Gastroesophageal sphincter (tissue), 4 donors: ENCODE results near the gene APRT. TPM values are rescaled to one million over a fixed set of nuclear protein-coding genes. Genes with fewer than 3 reads are reported as not detected.

Experiments
- ATAC-seq: fragments of 150-250 bp; one replicate; pipeline ENCODE4 v1.9.1; 2016; ENCODE audit warnings: mild to moderate bottlenecking, moderate library complexity
- H3K27ac ChIP-seq, 4 donors: fragments of 200-600 bp; sonication (generic) in 3 of 4; 1 replicate in 3 of 4; 2 replicates in 1 of 4; pipeline ENCODE4 v1.5.1; 2016 to 2019
- H3K27me3 ChIP-seq: fragments of 200-600 bp; sonication (generic); one replicate; pipeline ENCODE4 v1.5.1; 2019
- H3K36me3 ChIP-seq, 2 donors: fragments of 200-600 bp; sonication (generic); one replicate each; pipeline ENCODE4 v1.5.1; 2019; ENCODE audit warnings: control low read depth in 1 of 2
- H3K4me1 ChIP-seq, 3 donors: fragments of 200-600 bp; sonication (generic); 1 replicate in 2 of 3; 2 replicates in 1 of 3; pipeline ENCODE4 v1.5.1; 2016 to 2019; ENCODE audit warnings: control low read depth in 2 of 3
- H3K4me3 ChIP-seq, 2 donors: fragments of 200-600 bp; sonication (generic); one replicate each; pipeline ENCODE4 v1.5.1; 2019; ENCODE audit warnings: mild to moderate bottlenecking in 1 of 2, moderate library complexity in 1 of 2
- H3K9me3 ChIP-seq, 3 donors: fragments of 200-600 bp; sonication (generic); one replicate each; pipeline ENCODE4 v1.5.1; 2017 to 2019; ENCODE audit warnings: control low read depth in 2 of 3
- EP300 ChIP-seq: sonication (generic); formaldehyde crosslinking; IDR thresholded peaks from one replicate; pipeline ENCODE4 v1.6.1; 2017; ENCODE audit warnings: antibody characterized with exemption, mild to moderate bottlenecking
- POLR2A ChIP-seq, 2 donors: fragments of 450-650 bp; IDR thresholded peaks; one replicate each; pipeline ENCODE4 v1.6.1; 2017; ENCODE audit warnings: antibody characterized with exemption in 2 of 2, mild to moderate bottlenecking in 2 of 2, moderate library complexity in 1 of 2
- POLR2AphosphoS5 ChIP-seq: sonication (generic); formaldehyde crosslinking; IDR thresholded peaks from one replicate; pipeline ENCODE4 v1.6.1; 2017; ENCODE audit warnings: antibody characterized with exemption
- whole genome bisulfite sequencing, 2 donors: methylation state at CpG; one replicate each; pipeline ENCODE4 v1.1.5; 2018; ENCODE audit warnings: low coverage in 1 of 2; 5-methylcytosine and 5-hydroxymethylcytosine counted together
- total RNA-seq, 4 donors: library from RNA; depleted of rRNA; stranded (reverse); fragments of >200 nt; gene quantifications; one replicate each; pipeline ENCODE4 v1.1.0, GENCODE V29; 2016
- TF ChIP-seq, protein P1 (sequence below), 4 experiments: fragments of 200-600 bp in 2 of 4; fragments of 450-650 bp in 2 of 4; sonication (generic) in 1 of 4; IDR thresholded peaks; one replicate each; pipeline ENCODE4 v1.5.1; 2017 to 2019; ENCODE audit warnings: antibody characterized with exemption in 4 of 4, mild to moderate bottlenecking in 2 of 4, moderate library complexity in 2 of 4

APRT gene
- total RNA-seq, 4 donors from 2014 or later: 64.9 to 103 (median 92.9) TPM

DNA sequence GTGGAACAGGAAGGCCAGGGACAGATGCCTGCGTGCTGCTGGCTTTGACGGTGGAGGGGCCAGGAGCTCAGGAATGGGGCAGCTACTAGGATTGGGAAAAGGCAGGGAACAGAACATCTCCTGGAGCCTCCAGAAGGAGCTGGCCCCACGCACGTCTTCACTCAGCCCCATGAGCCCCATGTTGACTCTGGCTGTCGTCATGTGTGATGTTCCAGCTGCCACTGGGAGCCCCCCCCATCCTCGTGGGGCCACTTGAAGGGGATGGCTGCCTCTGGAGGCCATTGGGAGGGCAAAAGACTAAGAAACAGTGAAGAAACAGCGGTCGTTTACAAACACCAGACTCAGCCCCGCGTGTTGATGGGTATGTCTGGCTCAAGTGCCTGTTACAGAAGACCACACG, 18.5 kb upstream of the APRT start:
- H3K36me3 ChIP-seq: peaks cover 0 to 65% of the 10 kb centered on the region in 2 donors
- H3K9me3 ChIP-seq: no peaks in the 10 kb centered on the region
- H3K27me3 ChIP-seq: no peaks in the 10 kb centered on the region
- peak; percentile 23 for ATAC-seq
- TF ChIP-seq EP300 (no peak), POLR2AphosphoS5 (peak; percentile 63)
- TF ChIP-seq, protein P1, sequence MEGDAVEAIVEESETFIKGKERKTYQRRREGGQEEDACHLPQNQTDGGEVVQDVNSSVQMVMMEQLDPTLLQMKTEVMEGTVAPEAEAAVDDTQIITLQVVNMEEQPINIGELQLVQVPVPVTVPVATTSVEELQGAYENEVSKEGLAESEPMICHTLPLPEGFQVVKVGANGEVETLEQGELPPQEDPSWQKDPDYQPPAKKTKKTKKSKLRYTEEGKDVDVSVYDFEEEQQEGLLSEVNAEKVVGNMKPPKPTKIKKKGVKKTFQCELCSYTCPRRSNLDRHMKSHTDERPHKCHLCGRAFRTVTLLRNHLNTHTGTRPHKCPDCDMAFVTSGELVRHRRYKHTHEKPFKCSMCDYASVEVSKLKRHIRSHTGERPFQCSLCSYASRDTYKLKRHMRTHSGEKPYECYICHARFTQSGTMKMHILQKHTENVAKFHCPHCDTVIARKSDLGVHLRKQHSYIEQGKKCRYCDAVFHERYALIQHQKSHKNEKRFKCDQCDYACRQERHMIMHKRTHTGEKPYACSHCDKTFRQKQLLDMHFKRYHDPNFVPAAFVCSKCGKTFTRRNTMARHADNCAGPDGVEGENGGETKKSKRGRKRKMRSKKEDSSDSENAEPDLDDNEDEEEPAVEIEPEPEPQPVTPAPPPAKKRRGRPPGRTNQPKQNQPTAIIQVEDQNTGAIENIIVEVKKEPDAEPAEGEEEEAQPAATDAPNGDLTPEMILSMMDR (IDR thresholded peaks at IDR 0.05): no peak
- WGBS, 2 donors: 49 to 80% methylated on average over 1 to 5 of the region's 11 CpGs
- no peak overlapping the region for H3K4me3 ChIP-seq
- no peaks in the 10 kb centered on the region for H3K4me1 ChIP-seq
- H3K27ac ChIP-seq: peak overlapping the region in 1 of 4 donors; percentile 26

DNA sequence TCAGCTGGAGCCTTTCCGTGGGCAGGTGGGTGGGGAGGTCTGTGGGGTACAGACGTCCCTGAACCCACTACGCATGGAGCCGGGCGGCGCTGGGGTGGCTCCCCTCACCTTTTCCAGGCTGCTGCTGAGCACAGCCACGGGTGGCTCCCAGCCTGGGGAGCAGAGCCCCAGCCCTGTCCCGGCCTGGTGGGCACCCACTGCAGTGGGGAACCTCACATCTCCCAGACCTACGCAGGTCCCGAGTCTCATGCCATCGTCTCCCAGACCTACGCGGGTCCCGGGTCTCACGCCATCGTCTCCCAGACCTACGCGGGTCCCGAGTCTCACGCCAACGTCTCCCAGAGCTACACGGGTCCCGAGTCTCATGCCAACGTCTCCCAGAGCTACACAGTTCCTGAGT, 17.0 kb upstream of the APRT start:
- no peak for ATAC-seq
- H3K4me1 ChIP-seq: no peaks in the 10 kb centered on the region
- TF ChIP-seq, protein P1 (IDR thresholded peaks at IDR 0.05): no peak
- TF ChIP-seq EP300: no peak
- no peak for TF ChIP-seq POLR2A (IDR thresholded peaks at IDR 0.05)
- no peak for TF ChIP-seq POLR2AphosphoS5
- no peaks in the 10 kb centered on the region for H3K9me3 ChIP-seq
- H3K36me3 ChIP-seq: peaks cover 0 to 71% of the 10 kb centered on the region in 2 donors
- WGBS, 2 donors: 70 to 86% methylated on average over 2 to 17 of the region's 24 CpGs
- no peak overlapping the region for H3K4me3 ChIP-seq
- no peak overlapping the region for H3K27ac ChIP-seq
- H3K27me3 ChIP-seq: no peaks in the 10 kb centered on the region

DNA sequence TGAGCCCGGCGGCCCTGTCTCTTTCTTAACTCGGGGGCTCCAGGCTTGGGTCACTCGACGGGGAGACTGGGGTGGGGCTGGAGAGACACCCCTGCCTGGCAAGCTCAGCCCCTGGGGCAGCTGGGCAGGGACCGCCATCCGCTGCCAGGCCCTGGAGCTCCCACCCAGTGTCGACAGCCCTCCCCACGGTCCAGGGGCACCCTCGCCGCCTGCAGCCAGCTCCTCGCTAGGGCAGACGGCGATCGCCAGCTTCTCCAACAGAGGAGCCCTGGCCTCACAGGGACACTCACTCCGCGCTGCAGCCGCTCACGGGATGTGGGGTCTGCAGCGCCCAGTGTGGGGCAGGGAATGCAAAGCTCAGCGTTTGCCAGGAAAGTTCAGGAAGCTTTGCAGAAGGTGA, 16.0 kb upstream of the APRT start:
- 86% methylated on average over 1 of the region's 21 CpGs; no CpG with 5 or more reads in 1 of the 2 donors for WGBS, 2 donors
- H3K9me3 ChIP-seq: no peaks in the 10 kb centered on the region
- no peak for ATAC-seq
- no peaks in the 10 kb centered on the region for H3K4me1 ChIP-seq
- no peak overlapping the region for H3K27ac ChIP-seq
- H3K4me3 ChIP-seq: no peak overlapping the region
- TF ChIP-seq POLR2AphosphoS5 (no peak), POLR2A (IDR thresholded peaks at IDR 0.05) (no peak), EP300 (no peak)
- TF ChIP-seq, protein P1 (IDR thresholded peaks at IDR 0.05): no peak
- H3K36me3 ChIP-seq: peaks cover 0 to 78% of the 10 kb centered on the region in 2 donors
- H3K27me3 ChIP-seq: no peaks in the 10 kb centered on the region

DNA sequence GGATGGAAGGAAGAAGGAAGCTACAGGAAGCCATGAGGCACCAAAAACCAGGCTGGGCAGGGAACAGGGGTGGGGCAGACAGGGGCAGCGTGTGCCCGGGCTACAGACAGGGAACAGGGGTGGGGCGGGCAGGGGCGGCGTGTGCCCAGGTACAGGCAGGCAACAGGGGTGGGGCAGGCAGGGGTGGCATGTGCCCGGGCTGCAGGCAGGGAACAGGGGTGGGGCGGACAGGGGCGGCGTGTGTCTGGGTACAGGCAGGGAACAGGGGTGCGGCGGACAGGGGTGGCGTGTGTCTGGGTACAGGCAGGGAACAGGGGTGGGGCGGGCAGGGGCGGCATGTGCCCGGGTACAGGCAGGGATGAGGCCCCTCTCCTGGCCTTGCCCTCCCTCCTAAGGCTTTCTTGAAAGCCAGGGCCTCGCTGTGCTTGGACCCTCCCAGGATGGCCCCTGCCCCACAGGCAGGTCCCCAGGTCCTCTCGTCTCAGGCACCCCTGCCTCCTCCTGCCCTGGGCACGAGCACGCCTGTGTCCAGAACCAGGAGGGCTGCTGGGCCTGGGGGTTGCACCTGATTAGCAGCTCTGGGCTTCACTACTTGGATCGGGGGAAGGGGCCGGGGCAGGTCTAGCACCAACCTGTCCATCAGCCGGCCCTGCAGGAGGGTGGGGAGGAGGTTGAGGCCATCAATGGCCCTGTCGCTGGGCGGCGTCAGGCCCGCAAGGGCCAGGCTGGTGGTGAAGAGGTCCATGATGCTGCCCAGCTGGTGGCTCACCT, 14.5 kb upstream of the APRT start:
- no peak for ATAC-seq
- no peak overlapping the region for H3K4me3 ChIP-seq
- no peak overlapping the region for H3K27ac ChIP-seq
- H3K27me3 ChIP-seq: no peaks in the 10 kb centered on the region
- no peaks in the 10 kb centered on the region for H3K9me3 ChIP-seq
- TF ChIP-seq POLR2AphosphoS5: no peak
- TF ChIP-seq, protein P1 (IDR thresholded peaks at IDR 0.05): no peak
- no peak for TF ChIP-seq EP300
- TF ChIP-seq POLR2A (IDR thresholded peaks at IDR 0.05): no peak
- peaks cover 0 to 93% of the 10 kb centered on the region in 2 donors for H3K36me3 ChIP-seq
- WGBS, 2 donors: 94% methylated on average over 3 of the region's 26 CpGs; no CpG with 5 or more reads in 1 of the 2 donors
- H3K4me1 ChIP-seq: no peaks in the 10 kb centered on the region

DNA sequence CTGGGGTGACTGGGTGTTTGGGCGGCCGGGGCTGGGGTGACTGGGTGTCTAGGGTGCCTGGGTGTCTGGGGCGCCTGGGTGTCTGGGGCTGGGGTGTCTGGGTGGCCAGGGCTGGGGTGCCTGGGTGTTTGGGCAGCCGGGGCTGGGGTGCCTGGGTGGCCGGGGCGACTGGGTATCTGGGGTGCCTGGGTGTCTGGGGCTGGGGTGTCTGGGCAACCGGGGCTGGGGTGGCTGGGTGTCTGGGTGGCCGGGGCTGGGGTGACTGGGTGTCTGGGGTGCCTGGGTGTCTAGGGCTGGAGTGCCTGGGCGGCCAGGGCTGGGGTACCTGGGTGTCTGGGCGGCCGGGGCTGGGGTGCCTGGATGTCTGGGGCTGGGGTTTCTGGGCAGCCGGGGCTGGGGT, 13.4 kb upstream of the APRT start:
- TF ChIP-seq, protein P1 (IDR thresholded peaks at IDR 0.05): no peak
- TF ChIP-seq POLR2A (IDR thresholded peaks at IDR 0.05) (no peak), POLR2AphosphoS5 (no peak), EP300 (no peak)
- WGBS, 2 donors: no CpG with 5 or more reads among the region's 12 CpGs
- no peaks in the 10 kb centered on the region for H3K9me3 ChIP-seq
- H3K4me1 ChIP-seq: no peaks in the 10 kb centered on the region
- peaks cover 0 to 95% of the 10 kb centered on the region in 2 donors for H3K36me3 ChIP-seq
- no peak overlapping the region for H3K4me3 ChIP-seq
- H3K27ac ChIP-seq: no peak overlapping the region
- no peak for ATAC-seq
- H3K27me3 ChIP-seq: no peaks in the 10 kb centered on the region
